K562 (cell line): Measurements from ENCODE around the gene UGT1A10. TPM values are rescaled to one million over a fixed set of nuclear protein-coding genes. Genes with fewer than 3 reads are reported as not detected.
"Not testable (repeated sequence)": the region's sequence is repeated elsewhere in the genome, so short reads cannot be mapped to it uniquely, and the experiment has no call there.

Experiments used
- ATAC-seq: fragments of 200-7000 bp; cut with Tn5 transposase; 3 replicates; pipeline ENCODE4 v1.9.1; 2020; ENCODE audit warnings: moderate library complexity
- BruUV-seq: library from RNA; stranded (reverse); fragments of 400-500 nt; replicated peaks from 2 replicates; lab custom pipeline; 2021; lab: Mats Ljungman, UMichigan
- CTCF ChIA-PET: fragments of 300-600 bp; formaldehyde crosslinking; extraction: SDS; loops from one replicate; lab custom pipeline; 2021; ENCODE audit warnings: low intra/inter-chr PET ratio; lab: Yijun Ruan, JAX
- POLR2A ChIA-PET: fragments of 300-600, 350-650 bp; sonication (Branson Sonifier 250); formaldehyde crosslinking; extraction: SDS; loops from one replicate; lab custom pipeline; 2021; ENCODE audit warnings: antibody characterized with exemption, inconsistent platforms; lab: Yijun Ruan, JAX
- DNase-seq, 4 experiments: peaks; one replicate each; pipeline versions ENCODE4 v3.0.0 to v3.0.0-alpha.2; 2011 to 2018; ENCODE audit warnings: low spot score in 3 of 4, mixed read lengths in 3 of 4; ENCODE audit errors: extremely low read depth in 1 of 4
- FAIRE-seq: peaks from 2 replicates; lab custom pipeline; 2011; peaks lifted over from hg19 to GRCh38; lab: Jason Lieb, UNC
- H2AFZ ChIP-seq: 2 replicates; pipeline ENCODE4 v1.6.0; 2011; ENCODE audit warnings: low read depth, low read length, control low read depth, inconsistent platforms
- H3K27ac ChIP-seq: fragments of 200-600 bp; 3 replicates; pipeline ENCODE4 v1.8.0; 2011; ENCODE audit warnings: low read depth, mild to moderate bottlenecking, control low read depth, inconsistent platforms, low read length, moderate library complexity, mixed read lengths; ENCODE audit errors: extremely low read depth
- H3K27me3 ChIP-seq, 2 experiments: fragments of 300-600 bp in 1 of 2; 2 replicates in 1 of 2; 3 replicates in 1 of 2; pipeline versions ENCODE4 v1.6.0 to v1.8.0; 2011; ENCODE audit warnings: inconsistent platforms in 2 of 2, low read length in 2 of 2, mild to moderate bottlenecking in 1 of 2, mixed read lengths in 1 of 2, moderate library complexity in 1 of 2; ENCODE audit not compliant: control insufficient read depth in 2 of 2, insufficient read depth in 2 of 2
- H3K36me3 ChIP-seq: fragments of 300-600 bp; 3 replicates; pipeline ENCODE4 v1.8.0; 2011; ENCODE audit warnings: mild to moderate bottlenecking, low read length, inconsistent platforms; ENCODE audit not compliant: control insufficient read depth, insufficient read depth
- H3K4me1 ChIP-seq, 2 experiments: fragments of 200-600 bp in 1 of 2; replicated peaks in 1 of 2; 2 replicates in 1 of 2; 3 replicates in 1 of 2; pipeline versions ENCODE4 v1.5.1 to v1.8.0; 2011; ENCODE audit warnings: inconsistent platforms in 2 of 2, low read length in 2 of 2, mild to moderate bottlenecking in 1 of 2, mixed read lengths in 1 of 2, moderate library complexity in 1 of 2; ENCODE audit not compliant: control insufficient read depth in 2 of 2, insufficient read depth in 2 of 2
- H3K4me2 ChIP-seq: 2 replicates; pipeline ENCODE4 v1.6.1; 2011; ENCODE audit warnings: low read length, control low read depth, inconsistent platforms, mixed read lengths; ENCODE audit not compliant: insufficient read depth
- H3K4me3 ChIP-seq: fragments of 200-600 bp; sonication (generic), shearing (Covaris generic); 2 replicates; pipeline ENCODE4 v1.5.1; 2016; ENCODE audit warnings: control low read depth, inconsistent platforms
- H3K79me2 ChIP-seq: fragments of 200-600 bp; 3 replicates; pipeline ENCODE4 v1.8.0; 2011; ENCODE audit warnings: low read length, inconsistent platforms; ENCODE audit not compliant: control insufficient read depth, insufficient read depth
- H3K9ac ChIP-seq, 2 experiments: 2 replicates each; pipeline versions ENCODE4 v1.6.0 to v1.6.1; 2011; ENCODE audit warnings: low read depth in 2 of 2, low read length in 2 of 2, control low read depth in 1 of 2, inconsistent platforms in 1 of 2, mild to moderate bottlenecking in 1 of 2, mixed read lengths in 1 of 2; ENCODE audit not compliant: insufficient read depth in 1 of 2
- H3K9me1 ChIP-seq: one replicate; pipeline ENCODE4 v1.6.0; 2011; ENCODE audit warnings: inconsistent platforms, mild to moderate bottlenecking, low read length, moderate library complexity; ENCODE audit not compliant: control insufficient read depth, insufficient read depth
- H3K9me3 ChIP-seq: replicated peaks from 2 replicates; pipeline ENCODE4 v1.5.1; 2011; ENCODE audit warnings: low read depth, low read length, inconsistent platforms; ENCODE audit not compliant: control insufficient read depth, insufficient read depth
- H4K20me1 ChIP-seq: replicated peaks from 2 replicates; pipeline ENCODE4 v1.6.1; 2011; ENCODE audit warnings: low read length, inconsistent platforms, mixed read lengths; ENCODE audit not compliant: control insufficient read depth, insufficient read depth
- BMI1 ChIP-seq: fragments of 150-350 bp; IDR thresholded peaks from 2 replicates; pipeline ENCODE4 v1.6.1; 2014; ENCODE audit warnings: low read length
- EZH2 ChIP-seq: IDR thresholded peaks from 2 replicates; pipeline ENCODE4 v1.6.1; 2012; ENCODE audit warnings: low read depth, mild to moderate bottlenecking, inconsistent platforms, low read length, borderline replicate concordance
- SMARCA5 ChIP-seq: fragments of 450-650 bp; IDR thresholded peaks from 2 replicates; pipeline ENCODE4 v1.6.1; 2016
- ZBTB12 ChIP-seq: fragments of 250-450 bp; sonication (Bioruptor Pico); IDR thresholded peaks from 2 replicates; pipeline ENCODE4 v1.4.0; 2020
- ZNF707 ChIP-seq: fragments of 250-450 bp; sonication (Bioruptor Pico); conservative IDR thresholded peaks from 2 replicates; pipeline ENCODE4 v1.8.0; 2022; ENCODE audit warnings: inconsistent platforms, mild to moderate bottlenecking, moderate library complexity
- WGBS: fragments of 100-300 bp; shearing (Covaris generic); methylation state at CpG from one replicate; pipeline ENCODE4 v1.1.6; 2016; ENCODE audit warnings: low coverage, mixed read lengths; ENCODE audit not compliant: insufficient coverage; ENCODE audit errors: missing lambda C conversion rate; 5-methylcytosine and 5-hydroxymethylcytosine counted together
- in situ Hi-C: fragments of 300-500 bp; cut with MboI; formaldehyde crosslinking; loops from 4 replicates; pipeline ENCODE4 v1.15.0; 2018; ENCODE audit warnings: inconsistent platforms, mixed read lengths
- intact Hi-C: fragments of 100-400 bp; cut with micrococcal nuclease; formaldehyde crosslinking; loops from 2 replicates; pipeline ENCODE4 v1.14.2; 2022
- polyA plus RNA-seq, 8 experiments: library from polyadenylated mRNA; depleted of rRNA in 4 of 8; stranded (reverse) in 5 of 8; unstranded in 3 of 8; fragments of >200 nt; fragmentation: Nextera tagmentation in 2 of 8; fragmentation: Illumina TruSeq in 1 of 8; extraction: Ambion mirVana in 2 of 8; extraction: Trizol in 1 of 8; gene quantifications; 2 replicates each; pipeline versions ENCODE4 v1.2.1 to v1.2.3, GENCODE V29; 2011 to 2014; ENCODE audit warnings: inconsistent platforms in 1 of 8, missing spikeins in 1 of 8
- total RNA-seq, 7 experiments: library from RNA; depleted of rRNA in 6 of 7; stranded (reverse); fragments of >200 nt in 6 of 7; fragmentation: Illumina TruSeq in 2 of 7; extraction: Trizol in 2 of 7; gene quantifications; 2 replicates each; pipeline versions ENCODE4 v1.2.1 to v1.2.3, GENCODE V29; 2011 to 2021; ENCODE audit warnings: low replicate concordance in 1 of 7

UGT1A10 gene
- total and polyA plus RNA-seq, 9 of the 15 experiments (the other 6 are each of a cell fraction or from before 2014, with no cell fraction given), result not detected

DNA sequence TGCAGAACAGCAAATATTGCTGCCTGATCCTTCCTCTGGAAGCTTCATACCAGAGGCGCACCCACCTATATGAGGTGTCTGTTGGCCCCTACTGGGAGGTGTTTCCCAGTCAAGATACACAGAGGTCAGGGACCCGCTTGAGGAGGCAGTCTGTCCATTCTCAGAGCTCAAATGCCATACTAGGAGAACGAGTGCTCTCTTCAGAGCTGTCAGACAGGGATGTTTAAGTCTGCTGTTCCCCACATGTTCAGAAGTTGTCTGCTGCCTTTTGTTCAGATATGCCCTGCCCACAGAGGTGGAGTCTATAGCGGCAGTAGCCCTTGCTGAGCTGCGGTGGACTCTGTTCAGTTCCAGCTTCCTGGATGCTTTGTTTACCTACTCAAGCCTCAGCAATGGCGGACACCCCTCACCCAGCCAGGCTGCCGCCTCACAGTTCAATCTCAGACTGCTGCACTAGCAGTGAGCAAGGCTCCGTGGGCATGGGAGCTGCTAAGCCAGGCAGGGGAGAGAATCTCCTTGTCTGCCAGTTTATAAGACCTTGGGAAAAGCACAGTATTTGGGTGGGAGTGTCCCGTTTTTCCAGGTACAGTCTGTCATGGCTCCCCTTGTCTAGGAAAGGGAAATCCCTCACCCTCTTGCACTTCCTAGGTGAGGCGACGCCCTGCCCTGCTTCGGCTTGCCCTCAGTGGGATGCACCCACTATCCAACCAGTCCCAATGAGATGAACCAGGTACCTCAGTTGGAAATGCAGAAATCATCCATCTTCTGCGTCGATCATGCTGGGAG, 100.8 kb downstream of the UGT1A10 start:
- H3K9me1 ChIP-seq, H3K27ac ChIP-seq, BruUV-seq, H3K36me3 ChIP-seq, H3K4me2 ChIP-seq, H3K79me2 ChIP-seq, ATAC-seq, H3K9me3 ChIP-seq, DNase-seq, H4K20me1 ChIP-seq, H2AFZ ChIP-seq, H3K4me1 ChIP-seq, FAIRE-seq, in situ Hi-C loops, CTCF ChIA-PET, H3K27me3 ChIP-seq, H3K9ac ChIP-seq, H3K4me3 ChIP-seq, intact Hi-C loops: not testable (repeated sequence)
- POLR2A ChIA-PET, result interaction anchor here (0.7 kb wide), 1 partner anchor 29 kb away, joined by 3 read pairs; no protein-coding TSS in a partner anchor
- WGBS, result 0% methylated on average over 13 of the region's 14 CpGs

- no peaks in the 10 kb centered on the region for H3K79me2 ChIP-seq
Measured at GRCh38 chr2:233740870-233741269, 104.6 kb downstream of the UGT1A10 start.

More at GRCh38 chr2:233740870-233741269, 104.6 kb downstream of the UGT1A10 start:
- intact Hi-C loops, result no loop called here
- no peak for TF ChIP-seq BMI1
- no peak for TF ChIP-seq ZNF707 (CRISPR knock-in tag)
- TF ChIP-seq ZBTB12 (CRISPR knock-in tag), result no peak
- TF ChIP-seq SMARCA5, result no peak
- TF ChIP-seq EZH2, result no peak
- ChIA-PET CTCF (no interaction called here), POLR2A (no interaction called here)
- FAIRE-seq, result no peak
- H2AFZ ChIP-seq, result no peak overlapping the region
- no peaks in the 10 kb centered on the region for H3K36me3 ChIP-seq
- WGBS, result 0% methylated on average over 2 of the region's 2 CpGs
- H4K20me1 ChIP-seq, result no peaks in the 10 kb centered on the region
- no peak overlapping the region for H3K4me2 ChIP-seq
- H3K9me3 ChIP-seq, result no peaks in the 10 kb centered on the region
- H3K9ac ChIP-seq, result no peak overlapping the region
- no peaks in the 10 kb centered on the region for H3K9me1 ChIP-seq
- no TSS peak for BruUV-seq
- H3K4me1 ChIP-seq, result peaks cover 0 to 7% of the 10 kb centered on the region in 2 experiments; a peak in 2 of 5 replicates
- in situ Hi-C loops, result no loop called here
- no peak for ATAC-seq
- no peaks in the 10 kb centered on the region for H3K27me3 ChIP-seq
- H3K4me3 ChIP-seq, result no peak overlapping the region
- H3K27ac ChIP-seq, result no peak overlapping the region
- no peak for DNase-seq
